ENCODE measurements around the gene ZBTB38.

GRCh38 chr3:141403576-141403975 is 35.3 kb downstream of the ZBTB38 start:
- TF ChIP-seq CTCF (IDR thresholded peaks at IDR 0.05; ENCODE audit: borderline replicate concordance, extremely low read depth, low read length, poor library complexity, severe bottlenecking) (no peak), EZH2 (IDR thresholded peaks at IDR 0.05; ENCODE audit: borderline replicate concordance, low read depth, low read length, severe bottlenecking) (no peak)
